ENCODE data around the gene MGRN1. TPM values are rescaled to one million over a fixed set of nuclear protein-coding genes. Genes with fewer than 3 reads are reported as not detected.

MGRN1 gene
- total RNA-seq, 1 donor from 2014 or later, result 91.5 TPM

- H3K27ac Mint-ChIP-seq (ENCODE audit: unreplicated experiment), result no peak overlapping the region
- H3K27me3 Mint-ChIP-seq (ENCODE audit: low read depth, unreplicated experiment), result no peaks in the 10 kb centered on the region
- H3K4me3 Mint-ChIP-seq (ENCODE audit: unreplicated experiment), result no peak overlapping the region
Observed at GRCh38 chr16:4681471-4682083, 57.0 kb downstream of the MGRN1 start.

GRCh38 chr16:4682084-4682591 is 57.5 kb downstream of the MGRN1 start:
- no peaks in the 10 kb centered on the region for H3K27me3 Mint-ChIP-seq (ENCODE audit: low read depth, unreplicated experiment)
- Histone ChIP-seq H3K27me3 (ENCODE audit: insufficient read depth, low read length) (no peaks in the 10 kb centered on the region), H3K4me3 (ENCODE audit: insufficient read depth, low read depth, low read length) (no peak overlapping the region), H2AFZ (ENCODE audit: low read depth, low read length) (no peak overlapping the region), H4K20me1 (ENCODE audit: insufficient read depth, low read length) (peaks cover 45% of the 10 kb centered on the region), H3K9ac (ENCODE audit: low read length) (no peak overlapping the region), H3K9me3 (ENCODE audit: insufficient read depth, low read depth, low read length) (no peaks in the 10 kb centered on the region), H3K4me1 (ENCODE audit: insufficient read depth, low read length) (peaks cover 3% of the 10 kb centered on the region), H3K79me2 (ENCODE audit: insufficient read depth, low read length) (peaks cover 3% of the 10 kb centered on the region), H3K36me3 (ENCODE audit: insufficient read depth, low read length) (no peaks in the 10 kb centered on the region), H3K27ac (ENCODE audit: low read depth, low read length) (no peak overlapping the region), H3K4me2 (ENCODE audit: low read length) (no peak overlapping the region)
- H3K27ac Mint-ChIP-seq (ENCODE audit: unreplicated experiment), result no peak overlapping the region
- H3K4me1 Mint-ChIP-seq (ENCODE audit: low read depth, unreplicated experiment), result no peaks in the 10 kb centered on the region
- TF ChIP-seq EZH2 (IDR thresholded peaks at IDR 0.05; ENCODE audit: insufficient read depth, low read length), result no peak
- TF ChIP-seq CTCF (IDR thresholded peaks at IDR 0.05; ENCODE audit: insufficient read depth, low read depth, low read length), result no peak
- H3K9me3 Mint-ChIP-seq (ENCODE audit: unreplicated experiment), result no peaks in the 10 kb centered on the region
- H3K4me3 Mint-ChIP-seq (ENCODE audit: unreplicated experiment), result no peak overlapping the region
- DNase-seq (ENCODE audit: low read depth), result no peak
- no peak for FAIRE-seq
- peaks cover 5% of the 10 kb centered on the region for H3K36me3 Mint-ChIP-seq (ENCODE audit: low read depth, unreplicated experiment)

More at GRCh38 chr16:4681471-4682083, 57.0 kb downstream of the MGRN1 start:
- Mint-ChIP-seq H3K36me3 (ENCODE audit: low read depth, unreplicated experiment) (peaks cover 5% of the 10 kb centered on the region), H3K9me3 (ENCODE audit: unreplicated experiment) (no peaks in the 10 kb centered on the region), H3K4me1 (ENCODE audit: low read depth, unreplicated experiment) (peaks cover 2% of the 10 kb centered on the region)
- H3K9ac ChIP-seq (ENCODE audit: low read length), result no peak overlapping the region
- H3K9me3 ChIP-seq (ENCODE audit: insufficient read depth, low read depth, low read length), result no peaks in the 10 kb centered on the region
- peaks cover 50% of the 10 kb centered on the region for H4K20me1 ChIP-seq (ENCODE audit: insufficient read depth, low read length)
- H3K27ac ChIP-seq (ENCODE audit: low read depth, low read length), result no peak overlapping the region
- DNase-seq (ENCODE audit: low read depth) (no peak), FAIRE-seq (no peak)
- H3K4me3 ChIP-seq (ENCODE audit: insufficient read depth, low read depth, low read length), result no peak overlapping the region
- peaks cover 3% of the 10 kb centered on the region for H3K79me2 ChIP-seq (ENCODE audit: insufficient read depth, low read length)
- no peaks in the 10 kb centered on the region for H3K36me3 ChIP-seq (ENCODE audit: insufficient read depth, low read length)
- H3K4me2 ChIP-seq (ENCODE audit: low read length), result no peak overlapping the region
- H3K27me3 ChIP-seq (ENCODE audit: insufficient read depth, low read length), result no peaks in the 10 kb centered on the region
- no peak for TF ChIP-seq EZH2 (IDR thresholded peaks at IDR 0.05; ENCODE audit: insufficient read depth, low read length)
- TF ChIP-seq CTCF (IDR thresholded peaks at IDR 0.05; ENCODE audit: insufficient read depth, low read depth, low read length), result no peak
- H2AFZ ChIP-seq (ENCODE audit: low read depth, low read length), result no peak overlapping the region
- H3K4me1 ChIP-seq (ENCODE audit: insufficient read depth, low read length), result peaks cover 3% of the 10 kb centered on the region

- Mint-ChIP-seq H3K4me3 (ENCODE audit: unreplicated experiment) (no peak overlapping the region), H3K4me1 (ENCODE audit: low read depth, unreplicated experiment) (no peaks in the 10 kb centered on the region), H3K27me3 (ENCODE audit: low read depth, unreplicated experiment) (no peaks in the 10 kb centered on the region), H3K9me3 (ENCODE audit: unreplicated experiment) (no peaks in the 10 kb centered on the region), H3K27ac (ENCODE audit: unreplicated experiment) (no peak overlapping the region), H3K36me3 (ENCODE audit: low read depth, unreplicated experiment) (peaks cover 5% of the 10 kb centered on the region)
- H3K79me2 ChIP-seq (ENCODE audit: insufficient read depth, low read length), result peaks cover 3% of the 10 kb centered on the region
- H3K9ac ChIP-seq (ENCODE audit: low read length), result no peak overlapping the region
- no peak overlapping the region for H3K27ac ChIP-seq (ENCODE audit: low read depth, low read length)
- H3K9me3 ChIP-seq (ENCODE audit: insufficient read depth, low read depth, low read length), result no peaks in the 10 kb centered on the region
- no peak overlapping the region for H3K4me3 ChIP-seq (ENCODE audit: insufficient read depth, low read depth, low read length)
- DNase-seq (ENCODE audit: low read depth) (no peak), FAIRE-seq (no peak)
- H3K4me2 ChIP-seq (ENCODE audit: low read length), result no peak overlapping the region
- peaks cover 3% of the 10 kb centered on the region for H3K4me1 ChIP-seq (ENCODE audit: insufficient read depth, low read length)
- no peaks in the 10 kb centered on the region for H3K27me3 ChIP-seq (ENCODE audit: insufficient read depth, low read length)
- H2AFZ ChIP-seq (ENCODE audit: low read depth, low read length), result no peak overlapping the region
- H3K36me3 ChIP-seq (ENCODE audit: insufficient read depth, low read length), result no peaks in the 10 kb centered on the region
- H4K20me1 ChIP-seq (ENCODE audit: insufficient read depth, low read length), result peaks cover 43% of the 10 kb centered on the region
- TF ChIP-seq EZH2 (IDR thresholded peaks at IDR 0.05; ENCODE audit: insufficient read depth, low read length) (no peak), CTCF (IDR thresholded peaks at IDR 0.05; ENCODE audit: insufficient read depth, low read depth, low read length) (no peak)
Observed at GRCh38 chr16:4682616-4683254, 58.1 kb downstream of the MGRN1 start.

Data from astrocyte (in vitro differentiated cells and primary cell).